CD4-positive, alpha-beta T cell (primary cell): ENCODE data around the gene GNPTAB. TPM values are rescaled to one million over a fixed set of nuclear protein-coding genes. Genes with fewer than 3 reads are reported as not detected.
A peak's percentile ranks its signal among the peaks of the same experiment; 100 is the strongest.
"Not testable (repeated sequence)": the region's sequence is repeated elsewhere in the genome, so short reads cannot be mapped to it uniquely, and the experiment has no call there.

ENCODE experiments used
- ATAC-seq: fragments of 200-7000 bp; cut with Tn5 transposase; one replicate; pipeline ENCODE4 v1.10.0; 2022; ENCODE audit warnings: mild to moderate bottlenecking; ENCODE audit not compliant: poor library complexity
- CTCF ChIA-PET: fragments of 350-600 bp; sonication (Branson Sonifier 250); formaldehyde crosslinking; loops from one replicate; lab custom pipeline; 2021; ENCODE audit warnings: antibody characterized with exemption, inconsistent platforms; lab: Charles Lee
- POLR2A ChIA-PET: fragments of 350-600 bp; sonication (Branson Sonifier 250); formaldehyde crosslinking; loops from one replicate; lab custom pipeline; 2021; ENCODE audit warnings: antibody characterized with exemption, inconsistent platforms; lab: Charles Lee
- DNase-seq, 14 experiments: peaks; one replicate each; pipeline ENCODE4 v3.0.0-alpha.2; 2013 to 2020; ENCODE audit warnings: mixed read lengths in 2 of 14
- H3K27ac ChIP-seq, 2 donors: one replicate each; pipeline versions ENCODE4 v1.5.1 to v1.7.0; 2013; ENCODE audit warnings: low read length in 2 of 2, low read depth in 1 of 2, mild to moderate bottlenecking in 1 of 2
- H3K27me3 ChIP-seq, 2 experiments: 1 replicate in 1 of 2; 2 replicates in 1 of 2; pipeline versions ENCODE4 v1.6.1 to v1.7.0; 2013; ENCODE audit warnings: low read length in 2 of 2, control low read depth in 1 of 2, mild to moderate bottlenecking in 1 of 2, moderate library complexity in 1 of 2; ENCODE audit not compliant: insufficient read depth in 2 of 2, control insufficient read depth in 1 of 2
- H3K36me3 ChIP-seq: one replicate; pipeline ENCODE4 v1.6.1; 2013; ENCODE audit warnings: low read length, control low read depth; ENCODE audit not compliant: insufficient read depth
- H3K4me1 ChIP-seq: one replicate; pipeline ENCODE4 v1.6.1; 2013; ENCODE audit warnings: low read length, control low read depth; ENCODE audit not compliant: insufficient read depth
- H3K4me3 ChIP-seq: one replicate; pipeline ENCODE4 v1.5.1; 2013; ENCODE audit warnings: mild to moderate bottlenecking, low read length, moderate library complexity
- H3K9me3 ChIP-seq, 2 experiments: 1 replicate in 1 of 2; 2 replicates in 1 of 2; pipeline versions ENCODE4 v1.6.1 to v1.7.0; 2013; ENCODE audit warnings: low read length in 2 of 2, mild to moderate bottlenecking in 2 of 2, control low read depth in 1 of 2, moderate library complexity in 1 of 2; ENCODE audit not compliant: control insufficient read depth in 1 of 2, insufficient read depth in 1 of 2
- H3K27ac Mint-ChIP-seq: one replicate; pipeline ENCODE4 v1.8.0; 2020; ENCODE audit warnings: mixed read lengths
- H3K27me3 Mint-ChIP-seq: one replicate; pipeline ENCODE4 v1.8.0; 2021; ENCODE audit warnings: mixed read lengths
- H3K36me3 Mint-ChIP-seq: one replicate; pipeline ENCODE4 v1.8.0; 2021; ENCODE audit warnings: low read depth, mixed read lengths
- H3K4me1 Mint-ChIP-seq: one replicate; pipeline ENCODE4 v1.8.0; 2021; ENCODE audit warnings: low read depth, mixed read lengths
- H3K4me3 Mint-ChIP-seq: one replicate; pipeline ENCODE4 v1.8.0; 2020; ENCODE audit warnings: mild to moderate bottlenecking, mixed read lengths
- H3K9me3 Mint-ChIP-seq: one replicate; pipeline ENCODE4 v1.8.0; 2020; ENCODE audit warnings: mixed read lengths
- CTCF ChIP-seq: fragments of 200-600 bp; IDR thresholded peaks from one replicate; pipeline ENCODE4 v1.8.0; 2022; ENCODE audit warnings: antibody characterized with exemption, mild to moderate bottlenecking
- intact Hi-C, 2 experiments: fragments of 100-400 bp; cut with DNase I in 1 of 2; cut with micrococcal nuclease in 1 of 2; formaldehyde crosslinking; loops; one replicate each; pipeline versions ENCODE4 v1.15.1 to v1.9.0; 2023 to 2025; cut with DNase I, micrococcal nuclease
- total RNA-seq, 174 experiments: library from RNA in 2 of 174; stranded (reverse) in 2 of 174; gene quantifications; one replicate each; pipeline ENCODE4 v1.2.3 and lab custom pipeline; 2021 to 2026

GNPTAB gene
- total RNA-seq, 2 experiments from 2014 or later: 38.2 to 43.8 TPM

- H3K4me1 Mint-ChIP-seq: no peaks in the 10 kb centered on the region
- H3K27ac ChIP-seq: no peak overlapping the region
- no peaks in the 10 kb centered on the region for H3K27me3 ChIP-seq
- no peak overlapping the region for H3K4me3 ChIP-seq
- H3K4me3 Mint-ChIP-seq: no peak overlapping the region
- H3K36me3 Mint-ChIP-seq: no peaks in the 10 kb centered on the region
- H3K9me3 Mint-ChIP-seq: no peaks in the 10 kb centered on the region
- ChIA-PET POLR2A (no interaction called here), CTCF (interaction anchor here (1.5 kb wide), 1 partner anchor 36 kb away, joined by 4 read pairs; the partner anchor contains the start of gene GNPTAB)
- no peak for TF ChIP-seq CTCF
- H3K27me3 Mint-ChIP-seq: no peaks in the 10 kb centered on the region
- no peak for DNase-seq
- H3K4me1 ChIP-seq: no peaks in the 10 kb centered on the region
- H3K36me3 ChIP-seq: no peaks in the 10 kb centered on the region
- peaks cover 0 to 8% of the 10 kb centered on the region in 2 experiments for H3K9me3 ChIP-seq
- H3K27ac Mint-ChIP-seq: no peak overlapping the region
- no peak for ATAC-seq
- intact Hi-C loops: no loop called here
These were observed 36.0 kb upstream of the GNPTAB start for GRCh38 chr12:101866615-101867373.

GRCh38 chr12:101863981-101864380, 33.2 kb upstream of the GNPTAB start:
- POLR2A ChIA-PET: interaction anchor here (0.6 kb wide), 1 partner anchor 90 kb away, joined by 3 read pairs; no protein-coding TSS in a partner anchor
- Histone ChIP-seq H3K36me3 (no peaks in the 10 kb centered on the region), H3K9me3 (peaks cover 0 to 8% of the 10 kb centered on the region in 2 experiments), H3K27ac (no peak overlapping the region), H3K27me3 (no peaks in the 10 kb centered on the region), H3K4me3 (no peak overlapping the region), H3K4me1 (no peaks in the 10 kb centered on the region)
- no peak for TF ChIP-seq CTCF
- CTCF ChIA-PET: no interaction called here
- Mint-ChIP-seq H3K36me3 (no peaks in the 10 kb centered on the region), H3K9me3 (no peaks in the 10 kb centered on the region), H3K4me3 (no peak overlapping the region), H3K4me1 (no peaks in the 10 kb centered on the region), H3K27ac (no peak overlapping the region), H3K27me3 (no peaks in the 10 kb centered on the region)
- DNase-seq: peak in 1 of 14 experiments; percentile 31
- intact Hi-C loops: no loop called here
- no peak for ATAC-seq

- intact Hi-C loops: no loop called here
- no peak overlapping the region for H3K27ac Mint-ChIP-seq
- Histone ChIP-seq H3K4me3 (no peak overlapping the region), H3K9me3 (peaks cover 0 to 8% of the 10 kb centered on the region in 2 experiments), H3K27ac (no peak overlapping the region), H3K4me1 (no peaks in the 10 kb centered on the region), H3K36me3 (no peaks in the 10 kb centered on the region), H3K27me3 (no peaks in the 10 kb centered on the region)
- H3K4me1 Mint-ChIP-seq: no peaks in the 10 kb centered on the region
- H3K36me3 Mint-ChIP-seq: no peaks in the 10 kb centered on the region
- no peak overlapping the region for H3K4me3 Mint-ChIP-seq
- CTCF ChIA-PET: no interaction called here
- DNase-seq (no peak), ATAC-seq (no peak)
- H3K27me3 Mint-ChIP-seq: no peaks in the 10 kb centered on the region
- TF ChIP-seq CTCF: no peak
- POLR2A ChIA-PET: no interaction called here
- H3K9me3 Mint-ChIP-seq: no peaks in the 10 kb centered on the region
These were observed 31.5 kb upstream of the GNPTAB start for GRCh38 chr12:101862245-101862644.

- H3K4me3 Mint-ChIP-seq, H3K36me3 ChIP-seq, ATAC-seq, H3K4me1 Mint-ChIP-seq, intact Hi-C loops, H3K9me3 Mint-ChIP-seq, H3K27ac Mint-ChIP-seq, H3K36me3 Mint-ChIP-seq, H3K27me3 Mint-ChIP-seq, H3K9me3 ChIP-seq, POLR2A ChIA-PET, H3K27ac ChIP-seq, H3K27me3 ChIP-seq, DNase-seq, H3K4me3 ChIP-seq, H3K4me1 ChIP-seq: not testable (repeated sequence)
- CTCF ChIA-PET: interaction anchor here (0.7 kb wide), 1 partner anchor 92 kb away, joined by 3 read pairs; no protein-coding TSS in a partner anchor
These were observed 30.9 kb upstream of the GNPTAB start for GRCh38 chr12:101861688-101862087.
